WERI-Rb-1 (cell line): Measurements from ENCODE around the gene RPLP2.

Experiments
- DNase-seq: peaks from one replicate; pipeline ENCODE4 v3.0.0-alpha.2; 2020
- H3K27ac ChIP-seq: fragments of 250-450 bp; sonication (Bioruptor Pico); 2 replicates; pipeline ENCODE4 v1.5.1; 2020; ENCODE audit warnings: mild to moderate bottlenecking, moderate library complexity
- H3K27me3 ChIP-seq: fragments of 250-450 bp; sonication (Bioruptor Pico); 2 replicates; pipeline ENCODE4 v1.5.1; 2021; ENCODE audit warnings: mild to moderate bottlenecking, low read depth, moderate library complexity; ENCODE audit not compliant: insufficient read depth, severe bottlenecking
- H3K36me3 ChIP-seq: fragments of 250-450 bp; sonication (Bioruptor Pico); 2 replicates; pipeline ENCODE4 v1.5.1; 2020; ENCODE audit warnings: mild to moderate bottlenecking, moderate library complexity
- H3K4me3 ChIP-seq: 2 replicates; pipeline ENCODE4 v1.5.1; 2011; ENCODE audit warnings: low read depth, mild to moderate bottlenecking, control low read depth, low read length
- H3K9me3 ChIP-seq: fragments of 250-450 bp; sonication (Bioruptor Pico); 2 replicates; pipeline ENCODE4 v1.5.1; 2021; ENCODE audit warnings: mild to moderate bottlenecking, moderate library complexity; ENCODE audit not compliant: severe bottlenecking
- CTCF ChIP-seq: IDR thresholded peaks from 2 replicates; pipeline ENCODE4 v1.5.1; 2011; ENCODE audit warnings: low read depth, mild to moderate bottlenecking, control low read depth, inconsistent platforms, low read length

The RPLP2 gene

DNA sequence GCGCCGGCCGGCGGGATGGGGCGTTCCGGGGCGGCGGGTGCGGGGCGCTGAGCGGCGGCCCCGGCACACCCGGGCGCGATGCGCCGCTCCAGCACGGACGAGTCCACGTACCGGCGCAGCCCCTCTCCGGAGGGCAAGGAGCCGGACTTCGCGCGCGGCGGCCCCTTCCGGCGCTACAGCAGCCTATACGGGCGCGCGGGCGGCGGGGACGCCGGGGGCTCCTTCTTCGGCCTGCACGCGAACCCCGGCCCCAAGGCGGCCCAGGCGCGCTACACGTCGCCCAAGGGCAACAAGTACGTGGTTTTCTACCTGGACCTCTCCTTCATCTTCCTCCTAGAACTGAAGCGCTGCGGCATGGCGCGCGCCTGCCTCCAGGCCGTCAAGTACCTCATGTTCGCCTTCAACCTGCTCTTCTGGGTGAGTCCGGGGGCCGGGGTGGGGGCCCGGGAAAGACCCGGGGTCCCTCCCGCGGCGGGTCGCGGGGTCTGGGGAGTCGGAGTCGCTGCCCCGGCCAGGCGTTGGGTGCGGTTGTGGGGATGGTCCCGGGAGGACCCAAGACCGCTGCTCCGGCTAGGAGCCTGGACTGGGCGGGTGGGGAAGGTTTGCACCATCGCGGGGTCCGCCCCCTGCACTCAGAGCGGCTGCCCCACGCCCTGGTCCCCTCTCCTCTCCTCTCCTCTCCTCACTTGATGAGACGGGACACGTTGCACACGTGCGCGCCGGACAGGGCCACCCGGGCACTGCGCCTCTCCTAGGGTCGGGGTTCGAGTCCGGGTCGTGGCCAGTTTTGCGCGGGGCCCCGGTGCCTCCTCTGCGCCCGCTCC is 40.4 kb downstream of the RPLP2 start:
- Histone ChIP-seq H3K27ac (no peak overlapping the region), H3K36me3 (no peaks in the 10 kb centered on the region), H3K9me3 (no peaks in the 10 kb centered on the region), H3K27me3 (no peaks in the 10 kb centered on the region), H3K4me3 (peak overlapping the region; percentile 33)
- no peak for DNase-seq
- no peak for TF ChIP-seq CTCF

- Histone ChIP-seq H3K27me3 (no peaks in the 10 kb centered on the region), H3K27ac (no peak overlapping the region), H3K4me3 (peak overlapping the region; percentile 33), H3K9me3 (no peaks in the 10 kb centered on the region), H3K36me3 (no peaks in the 10 kb centered on the region)
- DNase-seq: peak; percentile 75
- peak; percentile 64 for TF ChIP-seq CTCF
Observed at GRCh38 chr11:850775-851763, 41.3 kb downstream of the RPLP2 start.

GRCh38 chr11:852762-853161 is 43.0 kb downstream of the RPLP2 start:
- Histone ChIP-seq H3K27ac (no peak overlapping the region), H3K36me3 (no peaks in the 10 kb centered on the region), H3K4me3 (no peak overlapping the region), H3K9me3 (no peaks in the 10 kb centered on the region), H3K27me3 (no peaks in the 10 kb centered on the region)
- no peak for TF ChIP-seq CTCF
- DNase-seq: no peak

DNA sequence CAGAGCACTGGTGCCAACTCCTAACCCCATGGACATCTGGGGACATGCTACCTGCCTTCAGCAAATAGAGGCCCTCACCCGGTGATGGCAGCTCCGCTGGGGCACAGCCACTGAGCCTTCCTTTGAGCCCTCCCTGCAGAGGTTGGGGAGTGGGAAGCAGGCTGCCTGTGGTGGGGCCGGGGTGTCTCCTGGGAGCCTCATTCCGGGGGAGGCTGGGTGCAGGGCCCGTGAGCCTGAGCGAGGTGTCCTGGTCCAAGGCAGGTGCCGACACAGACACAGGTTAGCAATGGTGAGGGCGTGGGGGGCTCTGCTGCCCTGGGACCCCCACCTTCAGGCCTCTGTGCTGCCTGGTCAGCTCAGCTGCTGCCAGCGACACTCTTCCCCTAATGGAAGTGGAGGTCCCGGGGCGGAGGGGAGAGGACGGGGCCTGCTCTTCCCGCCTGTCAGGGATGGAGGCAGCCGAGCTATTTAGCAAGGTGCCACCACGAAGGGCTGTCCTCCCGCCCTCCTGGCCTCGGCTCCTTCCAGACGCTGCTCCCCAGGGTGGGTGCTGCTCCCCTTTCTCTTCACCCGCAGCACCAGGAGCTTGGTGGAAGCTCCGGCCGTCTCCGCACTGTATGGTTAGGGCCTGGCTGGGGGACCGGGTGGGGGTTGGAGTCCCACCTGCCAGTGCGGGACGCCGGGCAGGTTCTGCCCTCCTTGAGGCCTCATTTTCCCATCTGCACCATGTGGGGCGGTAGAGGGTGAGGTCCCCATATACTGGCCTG is 44.1 kb downstream of the RPLP2 start:
- H3K27me3 ChIP-seq: no peaks in the 10 kb centered on the region
- H3K4me3 ChIP-seq: no peak overlapping the region
- no peaks in the 10 kb centered on the region for H3K36me3 ChIP-seq
- no peak for DNase-seq
- H3K9me3 ChIP-seq: no peaks in the 10 kb centered on the region
- TF ChIP-seq CTCF: no peak
- H3K27ac ChIP-seq: no peak overlapping the region

DNA sequence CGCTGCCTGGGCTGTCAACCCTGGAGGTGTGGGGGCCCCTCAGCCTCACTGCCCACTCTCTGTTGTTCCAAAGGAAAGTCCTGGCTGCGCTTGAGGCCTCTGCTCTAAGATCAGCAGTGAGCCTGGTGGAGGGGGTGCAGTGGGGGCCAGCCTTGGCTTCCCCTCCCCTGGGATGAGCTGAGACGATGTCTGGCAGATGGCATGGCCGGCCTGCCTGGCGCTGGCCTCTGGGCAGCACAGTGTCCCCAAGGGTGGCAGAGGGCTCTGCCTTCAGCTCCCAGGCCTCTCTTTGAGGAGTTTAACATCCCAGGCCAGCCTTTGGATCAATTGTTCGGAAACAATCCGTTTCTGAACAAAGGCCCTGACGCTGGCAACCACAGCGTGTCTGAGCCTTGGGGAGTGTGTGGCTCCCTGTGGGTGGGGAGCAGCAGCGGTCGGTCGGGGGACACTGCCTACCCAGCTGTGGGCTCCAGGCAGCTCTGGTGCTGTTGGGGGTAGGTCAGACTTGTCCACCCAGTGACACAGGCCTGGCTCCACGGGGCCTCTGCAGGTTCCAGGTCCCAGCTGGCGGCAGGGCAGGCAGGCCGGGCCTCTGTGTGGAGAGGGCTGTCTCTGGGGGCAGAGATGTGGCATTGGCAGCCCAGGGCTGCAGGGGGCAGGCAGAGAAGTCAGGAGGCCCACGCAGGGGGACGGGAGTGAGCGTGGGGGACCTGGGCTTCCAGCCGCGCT is 45.0 kb downstream of the RPLP2 start:
- no peaks in the 10 kb centered on the region for H3K27me3 ChIP-seq
- H3K36me3 ChIP-seq: no peaks in the 10 kb centered on the region
- no peak overlapping the region for H3K4me3 ChIP-seq
- peak overlapping the region; percentile 28 for H3K27ac ChIP-seq
- no peak for TF ChIP-seq CTCF
- DNase-seq: no peak
- H3K9me3 ChIP-seq: no peaks in the 10 kb centered on the region
